Keratinocyte (primary cell): Measurements from ENCODE around the gene CLEC2A.

Experiments
- CTCF ChIP-seq, 3 experiments: IDR thresholded peaks in 1 of 3; conservative IDR thresholded peaks in 1 of 3; optimal IDR thresholded peaks in 1 of 3; 2 replicates in 2 of 3; 3 replicates in 1 of 3; pipeline versions ENCODE3 to v1.5.1; 2011; ENCODE audit warnings: low read length in 3 of 3, mild to moderate bottlenecking in 3 of 3, moderate library complexity in 2 of 3, control low read depth in 1 of 3, inconsistent platforms in 1 of 3; ENCODE audit not compliant: insufficient read depth in 2 of 3; ENCODE audit errors: extremely low read depth in 1 of 3
- EZH2 ChIP-seq: IDR thresholded peaks from one replicate; pipeline ENCODE4 v1.6.1; 2012; ENCODE audit warnings: inconsistent platforms, mild to moderate bottlenecking, low read length, moderate library complexity

DNA sequence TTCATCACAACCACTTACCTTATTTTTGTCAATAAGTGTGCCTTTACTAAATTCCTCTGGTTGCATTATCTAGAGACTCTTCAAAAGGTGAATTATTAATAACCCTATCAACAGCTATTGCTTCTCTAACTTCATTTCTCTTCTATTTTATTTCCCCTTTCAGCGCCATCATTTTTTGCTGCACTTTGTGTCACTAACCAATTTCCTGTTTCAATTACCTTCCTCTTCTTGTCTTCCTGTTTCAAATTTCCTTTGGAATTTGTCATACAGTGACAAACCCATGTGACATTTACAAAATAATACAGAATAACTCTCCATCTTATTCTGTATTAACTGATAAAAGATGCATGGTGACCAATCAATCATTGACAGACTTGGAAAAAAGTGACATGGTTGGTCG is 12.2 kb upstream of the CLEC2A start:
- TF ChIP-seq CTCF (optimal IDR thresholded peaks at IDR 0.05 in 1 of 3, IDR thresholded peaks at IDR 0.05 in 1 of 3, conservative IDR thresholded peaks at IDR 0.05 in 1 of 3; ENCODE audit: extremely low read depth in 1 of 3, insufficient read depth in 2 of 3, low read length in 3 of 3) (no peak), EZH2 (no peak)
